Endothelial cell of umbilical vein (primary cell): ENCODE data around the gene DNAJC7. TPM values are rescaled to one million over a fixed set of nuclear protein-coding genes. Genes with fewer than 3 reads are reported as not detected.
A peak's percentile ranks its signal among the peaks of the same experiment; 100 is the strongest.
"Not testable (repeated sequence)": the region's sequence is repeated elsewhere in the genome, so short reads cannot be mapped to it uniquely, and the experiment has no call there.

Experiments
- BruUV-seq: library from RNA; stranded (reverse); fragments of 400-500 nt; replicated peaks from 2 replicates; lab custom pipeline; 2021; lab: Mats Ljungman, UMichigan
- CTCF ChIA-PET: fragments of 300-600, 350-600 bp; sonication (Branson Sonifier 250); formaldehyde crosslinking; loops from one replicate; lab custom pipeline; 2021; ENCODE audit warnings: antibody characterized with exemption, inconsistent platforms; lab: Charles Lee
- POLR2A ChIA-PET: fragments of 300-600, 350-600 bp; sonication (Branson Sonifier 250); formaldehyde crosslinking; loops from one replicate; lab custom pipeline; 2021; ENCODE audit warnings: antibody characterized with exemption, inconsistent platforms; lab: Charles Lee
- DNase-seq: peaks from one replicate; pipeline ENCODE4 v3.0.0-alpha.2; 2011; ENCODE audit warnings: low read depth, low spot score
- FAIRE-seq: peaks from 2 replicates; lab custom pipeline; 2011; peaks lifted over from hg19 to GRCh38; lab: Jason Lieb, UNC
- H2AFZ ChIP-seq: 2 replicates; pipeline ENCODE4 v1.6.0; 2012; ENCODE audit warnings: low read depth, low read length, control low read depth, inconsistent platforms
- H3K27ac ChIP-seq: 2 replicates; pipeline ENCODE4 v1.5.1; 2011; ENCODE audit warnings: low read depth, mild to moderate bottlenecking, control low read depth, low read length, moderate library complexity; ENCODE audit not compliant: insufficient read depth
- H3K27me3 ChIP-seq, 2 experiments: 2 replicates each; pipeline versions ENCODE4 v1.6.0 to v1.6.1; 2011; ENCODE audit warnings: low read length in 2 of 2, mixed read lengths in 1 of 2; ENCODE audit not compliant: control insufficient read depth in 2 of 2, insufficient read depth in 2 of 2
- H3K36me3 ChIP-seq, 2 experiments: 2 replicates in 1 of 2; 3 replicates in 1 of 2; pipeline ENCODE4 v1.5.1; 2011; ENCODE audit warnings: low read length in 2 of 2, mild to moderate bottlenecking in 1 of 2, moderate library complexity in 1 of 2; ENCODE audit not compliant: control insufficient read depth in 2 of 2, insufficient read depth in 2 of 2; ENCODE audit errors: extremely low read depth in 1 of 2
- H3K4me1 ChIP-seq: 3 replicates; pipeline ENCODE4 v1.5.1; 2011; ENCODE audit warnings: mild to moderate bottlenecking, low read length; ENCODE audit not compliant: control insufficient read depth, insufficient read depth; ENCODE audit errors: extremely low read depth
- H3K4me2 ChIP-seq: 2 replicates; pipeline ENCODE4 v1.6.1; 2011; ENCODE audit warnings: low read length, control low read depth, mixed read lengths; ENCODE audit not compliant: insufficient read depth
- H3K4me3 ChIP-seq, 3 experiments: fragments of 200-600 bp in 1 of 3; sonication (generic), shearing (Covaris generic) in 1 of 3; replicated peaks in 1 of 3; 2 replicates each; pipeline ENCODE4 v1.5.1; 2011 to 2016; ENCODE audit warnings: control low read depth in 3 of 3, low read length in 3 of 3, mild to moderate bottlenecking in 2 of 3, inconsistent platforms in 1 of 3, low read depth in 1 of 3, moderate library complexity in 1 of 3; ENCODE audit not compliant: insufficient read depth in 1 of 3
- H3K79me2 ChIP-seq: 2 replicates; pipeline ENCODE4 v1.6.0; 2012; ENCODE audit warnings: low read length, inconsistent platforms; ENCODE audit not compliant: control insufficient read depth, insufficient read depth
- H3K9ac ChIP-seq: replicated peaks from 2 replicates; pipeline ENCODE3; 2011; ENCODE audit warnings: low read length, control low read depth; ENCODE audit not compliant: insufficient read depth; ENCODE audit errors: extremely low read depth
- H3K9me1 ChIP-seq: replicated peaks from 3 replicates; pipeline ENCODE4 v1.6.0; 2011; ENCODE audit warnings: mild to moderate bottlenecking, low read length; ENCODE audit not compliant: control insufficient read depth, insufficient read depth; ENCODE audit errors: extremely low read depth
- H3K9me3 ChIP-seq: replicated peaks from 2 replicates; pipeline ENCODE4 v1.5.1; 2012; ENCODE audit warnings: low read length, inconsistent platforms; ENCODE audit not compliant: control insufficient read depth, insufficient read depth
- H4K20me1 ChIP-seq: replicated peaks from 2 replicates; pipeline ENCODE3; 2011; ENCODE audit warnings: mild to moderate bottlenecking, low read length; ENCODE audit not compliant: control insufficient read depth, insufficient read depth; ENCODE audit errors: extremely low read depth
- EZH2 ChIP-seq: IDR thresholded peaks from 2 replicates; pipeline ENCODE4 v1.6.1; 2012; ENCODE audit warnings: borderline replicate concordance, low read depth, mild to moderate bottlenecking, moderate library complexity, low read length, inconsistent platforms; ENCODE audit not compliant: severe bottlenecking
- FOS ChIP-seq: IDR thresholded peaks from 2 replicates; pipeline ENCODE4 v1.6.1; 2011; ENCODE audit warnings: mild to moderate bottlenecking, low read length, moderate library complexity, borderline replicate concordance; ENCODE audit not compliant: insufficient read depth
- GATA2 ChIP-seq: IDR thresholded peaks from 2 replicates; pipeline ENCODE4 v1.7.0; 2011; ENCODE audit warnings: low read depth, mild to moderate bottlenecking, moderate library complexity, mixed read lengths, low read length; ENCODE audit not compliant: insufficient read length, insufficient read depth
- JUN ChIP-seq: IDR thresholded peaks from 2 replicates; pipeline ENCODE4 v1.6.1; 2011; ENCODE audit warnings: borderline replicate concordance, low read depth; ENCODE audit not compliant: insufficient read length, insufficient read depth
- MYC ChIP-seq: IDR thresholded peaks from one replicate; pipeline ENCODE4 v1.6.1; 2011; ENCODE audit warnings: mild to moderate bottlenecking, low read depth, low read length
- POLR2A ChIP-seq: IDR thresholded peaks from 2 replicates; pipeline ENCODE4 v1.6.1; 2012; ENCODE audit warnings: low read depth, mild to moderate bottlenecking, control low read depth, low read length
- POLR2AphosphoS5 ChIP-seq: IDR thresholded peaks from 2 replicates; pipeline ENCODE4 v1.6.1; 2012; ENCODE audit warnings: low read depth, mild to moderate bottlenecking, control low read depth, low read length, moderate library complexity; ENCODE audit not compliant: insufficient read depth
- dilution Hi-C: fragments of 300-500 bp; cut with MboI; formaldehyde crosslinking; loops from one replicate; pipeline ENCODE4 v1.15.0; 2019; ENCODE audit warnings: low sequenced_read_pairs; ENCODE audit not compliant: extremely low pct_ligation_motif_present
- intact Hi-C: fragments of 100-400 bp; cut with micrococcal nuclease; formaldehyde crosslinking; loops from one replicate; pipeline ENCODE4 v1.10.0; 2022
- polyA plus RNA-seq, 4 experiments: library from polyadenylated mRNA; depleted of rRNA in 3 of 4; stranded (reverse) in 3 of 4; unstranded in 1 of 4; fragments of >200 nt; gene quantifications; 2 replicates each; pipeline versions ENCODE4 v1.2.1 to v1.2.3, GENCODE V29; 2011 to 2012; ENCODE audit warnings: missing spikeins in 1 of 4
- total RNA-seq: library from RNA; stranded (reverse); gene quantifications from 2 replicates; pipeline ENCODE4 v1.2.3, GENCODE V29; 2021
- TF ChIP-seq, protein P1 (sequence below), 2 donors: IDR thresholded peaks; 1 replicate in 1 of 2; 2 replicates in 1 of 2; pipeline ENCODE4 v1.5.1; 2011; ENCODE audit warnings: low read length in 2 of 2, mild to moderate bottlenecking in 2 of 2, moderate library complexity in 2 of 2, control low read depth in 1 of 2, inconsistent platforms in 1 of 2, low read depth in 1 of 2; ENCODE audit not compliant: insufficient read depth in 1 of 2; ENCODE audit errors: extremely low read depth in 1 of 2
- TF ChIP-seq, protein P2 (sequence below): IDR thresholded peaks from 2 replicates; pipeline ENCODE4 v1.6.1; 2011; ENCODE audit not compliant: insufficient read depth, insufficient read length

The DNAJC7 gene
- total and polyA plus RNA-seq, 2 donors (not counting 3 experiments of a cell fraction or from before 2014, with no cell fraction given) = 19.8 to 111 TPM

DNA sequence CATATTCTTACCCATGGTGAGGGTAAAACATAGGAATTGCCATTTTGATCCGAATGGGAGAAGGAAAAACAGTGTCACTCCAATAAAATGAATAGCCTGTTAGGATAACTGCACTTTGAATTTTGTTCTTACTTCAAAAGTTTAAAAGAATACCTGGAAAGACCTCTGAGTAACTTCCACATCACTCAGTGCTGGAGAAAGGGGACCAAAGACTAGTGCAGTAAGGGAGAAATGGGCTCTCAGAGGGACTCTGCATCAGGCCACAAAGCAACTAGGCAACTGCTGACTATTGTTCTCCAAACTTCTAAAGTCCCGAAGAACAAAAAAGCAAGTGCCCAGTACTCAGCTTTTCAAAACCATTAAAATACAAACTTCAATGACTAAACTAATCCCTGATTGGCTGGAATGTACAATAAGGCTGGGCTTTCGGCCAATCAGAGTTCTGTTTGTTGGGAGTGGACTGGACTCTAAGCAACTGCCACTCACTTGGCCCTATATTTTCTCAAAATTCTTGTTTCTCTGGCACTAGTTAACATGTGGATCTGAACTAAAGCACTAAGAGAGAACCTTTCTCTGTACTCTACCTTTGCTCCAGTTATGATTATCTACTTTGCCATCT is 6.2 kb downstream of the DNAJC7 start:
- Histone ChIP-seq H3K4me1 (peaks cover 18% of the 10 kb centered on the region), H3K36me3 (no peaks in the 10 kb centered on the region), H2AFZ (no peak overlapping the region), H3K9me1 (no peaks in the 10 kb centered on the region), H3K4me2 (peak overlapping the region; percentile 54), H3K9me3 (no peaks in the 10 kb centered on the region), H4K20me1 (no peaks in the 10 kb centered on the region), H3K4me3 (no peak overlapping the region), H3K9ac (no peak overlapping the region), H3K27ac (peak overlapping the region; percentile 16), H3K27me3 (no peaks in the 10 kb centered on the region), H3K79me2 (peaks cover 94% of the 10 kb centered on the region)
- intact Hi-C loops (no loop called here), dilution Hi-C loops (no loop called here)
- FAIRE-seq (peak; percentile 24), DNase-seq (peak; percentile 34)
- no TSS peak for BruUV-seq
- TF ChIP-seq MYC (no peak), EZH2 (no peak), FOS (no peak), JUN (no peak), POLR2AphosphoS5 (no peak), GATA2 (no peak), POLR2A (no peak)
- TF ChIP-seq, protein P1, sequence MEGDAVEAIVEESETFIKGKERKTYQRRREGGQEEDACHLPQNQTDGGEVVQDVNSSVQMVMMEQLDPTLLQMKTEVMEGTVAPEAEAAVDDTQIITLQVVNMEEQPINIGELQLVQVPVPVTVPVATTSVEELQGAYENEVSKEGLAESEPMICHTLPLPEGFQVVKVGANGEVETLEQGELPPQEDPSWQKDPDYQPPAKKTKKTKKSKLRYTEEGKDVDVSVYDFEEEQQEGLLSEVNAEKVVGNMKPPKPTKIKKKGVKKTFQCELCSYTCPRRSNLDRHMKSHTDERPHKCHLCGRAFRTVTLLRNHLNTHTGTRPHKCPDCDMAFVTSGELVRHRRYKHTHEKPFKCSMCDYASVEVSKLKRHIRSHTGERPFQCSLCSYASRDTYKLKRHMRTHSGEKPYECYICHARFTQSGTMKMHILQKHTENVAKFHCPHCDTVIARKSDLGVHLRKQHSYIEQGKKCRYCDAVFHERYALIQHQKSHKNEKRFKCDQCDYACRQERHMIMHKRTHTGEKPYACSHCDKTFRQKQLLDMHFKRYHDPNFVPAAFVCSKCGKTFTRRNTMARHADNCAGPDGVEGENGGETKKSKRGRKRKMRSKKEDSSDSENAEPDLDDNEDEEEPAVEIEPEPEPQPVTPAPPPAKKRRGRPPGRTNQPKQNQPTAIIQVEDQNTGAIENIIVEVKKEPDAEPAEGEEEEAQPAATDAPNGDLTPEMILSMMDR (IDR thresholded peaks at IDR 0.05; ENCODE audit: extremely low read depth in 1 of 2, insufficient read depth in 1 of 2, low read depth in 1 of 2, low read length in 2 of 2) = no peak
- TF ChIP-seq, protein P2, sequence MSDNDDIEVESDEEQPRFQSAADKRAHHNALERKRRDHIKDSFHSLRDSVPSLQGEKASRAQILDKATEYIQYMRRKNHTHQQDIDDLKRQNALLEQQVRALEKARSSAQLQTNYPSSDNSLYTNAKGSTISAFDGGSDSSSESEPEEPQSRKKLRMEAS = no peak
- ChIA-PET CTCF (interaction anchor here (1.7 to 2.1 kb wide), 2 partner anchors 9 to 14 kb away, joined by 3 to 7 read pairs; partner anchors contain the start of gene NKIRAS2), POLR2A (no interaction called here)

- H2AFZ ChIP-seq, POLR2A ChIA-PET, H3K4me3 ChIP-seq, H3K9me3 ChIP-seq, H3K9ac ChIP-seq, H3K27me3 ChIP-seq, intact Hi-C loops, H4K20me1 ChIP-seq, H3K9me1 ChIP-seq, BruUV-seq, H3K36me3 ChIP-seq, dilution Hi-C loops: not testable (repeated sequence)
- Histone ChIP-seq H3K4me2 (peak overlapping the region; percentile 54), H3K27ac (peak overlapping the region; percentile 16), H3K79me2 (peaks cover 92% of the 10 kb centered on the region), H3K4me1 (peaks cover 14% of the 10 kb centered on the region)
- CTCF ChIA-PET = interaction anchor here (2.1 kb wide), 1 partner anchor 10 kb away, joined by 7 read pairs; the partner anchor contains the start of gene NKIRAS2
- DNase-seq (peak; percentile 23), FAIRE-seq (peak; percentile 68)
Observed at GRCh38 chr17:42010266-42010680, 7.0 kb downstream of the DNAJC7 start.
